Fibroblast of villous mesenchyme (primary cell): Measurements from ENCODE around the gene RXFP4. TPM values are rescaled to one million over a fixed set of nuclear protein-coding genes. Genes with fewer than 3 reads are reported as not detected.
"Not testable (repeated sequence)": the region's sequence is repeated elsewhere in the genome, so short reads cannot be mapped to it uniquely, and the experiment has no call there.

Source experiments
- DNase-seq: peaks from one replicate; pipeline ENCODE4 v3.0.0-alpha.2; 2010; ENCODE audit warnings: low read depth
- H3K4me3 ChIP-seq: 2 replicates; pipeline ENCODE4 v1.5.1; 2011; ENCODE audit warnings: low read depth, mild to moderate bottlenecking, low read length
- total RNA-seq: library from RNA; depleted of rRNA; stranded (reverse); fragments of >200 nt; gene quantifications from 2 replicates; pipeline ENCODE4 v1.2.3, GENCODE V29; 2012
- TF ChIP-seq, protein P1 (sequence below): IDR thresholded peaks from 2 replicates; pipeline ENCODE4 v1.5.1; 2012; ENCODE audit warnings: low read depth, mild to moderate bottlenecking, low read length; ENCODE audit not compliant: insufficient read depth

RXFP4 gene
- total RNA-seq, 1 donor: not detected

DNA sequence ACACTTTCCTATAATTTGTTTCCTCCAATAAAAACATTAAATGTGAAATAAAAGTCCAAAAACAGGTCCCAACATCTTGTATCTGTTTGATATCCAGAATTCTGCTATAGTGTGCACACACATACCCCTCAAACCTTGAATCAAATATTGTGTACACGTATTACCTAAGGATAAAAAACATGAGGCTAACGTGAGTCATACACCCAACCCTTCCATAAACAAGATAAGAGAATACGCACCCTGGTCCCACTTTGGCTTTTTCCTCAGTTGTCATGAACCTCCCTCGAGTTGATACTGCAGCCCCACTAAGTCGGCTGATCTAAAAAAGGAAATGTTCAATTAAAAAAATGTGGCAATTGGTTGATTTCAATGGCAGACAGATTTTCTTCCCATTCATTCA lies 12.4 kb upstream of the RXFP4 start:
- H3K4me3 ChIP-seq: no peak overlapping the region
- DNase-seq: peak; percentile 46
- TF ChIP-seq, protein P1, sequence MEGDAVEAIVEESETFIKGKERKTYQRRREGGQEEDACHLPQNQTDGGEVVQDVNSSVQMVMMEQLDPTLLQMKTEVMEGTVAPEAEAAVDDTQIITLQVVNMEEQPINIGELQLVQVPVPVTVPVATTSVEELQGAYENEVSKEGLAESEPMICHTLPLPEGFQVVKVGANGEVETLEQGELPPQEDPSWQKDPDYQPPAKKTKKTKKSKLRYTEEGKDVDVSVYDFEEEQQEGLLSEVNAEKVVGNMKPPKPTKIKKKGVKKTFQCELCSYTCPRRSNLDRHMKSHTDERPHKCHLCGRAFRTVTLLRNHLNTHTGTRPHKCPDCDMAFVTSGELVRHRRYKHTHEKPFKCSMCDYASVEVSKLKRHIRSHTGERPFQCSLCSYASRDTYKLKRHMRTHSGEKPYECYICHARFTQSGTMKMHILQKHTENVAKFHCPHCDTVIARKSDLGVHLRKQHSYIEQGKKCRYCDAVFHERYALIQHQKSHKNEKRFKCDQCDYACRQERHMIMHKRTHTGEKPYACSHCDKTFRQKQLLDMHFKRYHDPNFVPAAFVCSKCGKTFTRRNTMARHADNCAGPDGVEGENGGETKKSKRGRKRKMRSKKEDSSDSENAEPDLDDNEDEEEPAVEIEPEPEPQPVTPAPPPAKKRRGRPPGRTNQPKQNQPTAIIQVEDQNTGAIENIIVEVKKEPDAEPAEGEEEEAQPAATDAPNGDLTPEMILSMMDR: no peak

DNA sequence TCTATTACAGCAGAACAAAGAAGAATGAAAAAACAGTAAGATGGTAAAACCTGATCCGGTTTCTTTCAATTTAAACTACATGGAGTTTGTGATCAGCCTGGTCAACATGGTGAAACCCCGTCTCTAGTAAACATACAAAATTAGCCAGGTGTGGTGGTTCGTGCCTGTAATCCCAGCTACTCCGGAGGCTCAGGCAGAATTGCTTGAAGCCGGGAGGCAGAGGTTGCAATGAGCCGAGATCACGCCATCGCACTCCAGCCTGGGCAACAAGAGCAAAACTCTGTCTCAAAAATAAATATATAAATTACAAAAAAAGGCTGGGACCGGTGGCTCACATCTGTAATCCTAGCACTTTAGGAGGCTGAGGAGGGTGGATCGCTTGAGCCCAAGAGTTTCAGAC lies 10.7 kb upstream of the RXFP4 start:
- not testable (repeated sequence) for DNase-seq
- H3K4me3 ChIP-seq: peak overlapping the region; percentile 35

DNA sequence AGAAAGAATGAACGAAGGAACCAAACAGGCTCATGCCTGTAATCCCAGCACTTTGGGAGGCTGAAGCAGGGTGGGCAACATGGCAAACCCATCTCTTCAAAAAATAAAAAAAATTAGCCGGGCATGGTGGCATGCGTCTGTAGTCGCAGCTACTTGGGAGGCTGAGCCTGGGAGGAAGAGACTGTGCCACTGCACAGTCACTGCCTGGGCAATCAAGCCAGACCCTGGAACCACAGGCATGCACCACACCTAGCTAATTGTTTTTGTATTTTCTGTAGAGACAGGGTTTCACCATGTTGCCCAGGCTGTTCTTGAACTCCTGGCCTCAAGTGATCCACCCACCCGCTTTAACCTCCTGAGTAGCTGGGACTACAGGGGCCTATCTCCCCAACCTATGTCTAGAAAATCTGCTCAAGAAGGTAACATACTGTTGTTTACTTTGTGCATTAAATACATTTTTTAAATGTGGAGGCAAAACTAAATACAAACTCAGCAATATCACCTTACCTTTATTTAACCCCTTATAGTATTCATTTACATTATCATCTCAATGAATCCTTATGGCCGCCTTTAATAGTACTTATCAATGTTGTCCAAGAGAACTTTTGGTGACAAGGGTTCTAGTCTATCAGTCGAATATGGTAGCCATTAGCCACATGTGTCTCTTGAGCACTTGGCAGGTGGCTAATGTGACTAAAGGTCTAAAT lies 10.0 kb upstream of the RXFP4 start:
- peak; percentile 7 for DNase-seq
- H3K4me3 ChIP-seq: peak overlapping the region; percentile 35
- TF ChIP-seq, protein P1: no peak

DNA sequence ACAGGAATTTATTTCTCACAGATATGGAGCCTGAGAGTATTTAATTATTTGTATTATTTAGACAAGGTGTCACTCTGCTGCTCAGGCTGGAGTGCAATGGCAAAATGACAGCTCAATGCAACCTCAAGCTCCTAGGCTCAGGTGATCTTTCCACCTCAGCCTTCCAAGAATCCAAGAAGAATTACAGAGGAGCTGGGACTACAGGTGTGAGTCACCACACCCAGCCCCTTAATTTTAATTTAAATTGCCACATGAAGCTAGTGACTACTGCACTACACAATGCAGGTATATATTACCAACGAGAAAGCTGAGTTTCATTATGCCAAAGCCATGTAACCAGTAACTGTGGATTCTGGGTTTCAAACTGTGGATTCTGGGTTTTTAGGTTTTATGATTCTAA lies 9.4 kb upstream of the RXFP4 start:
- peak overlapping the region; percentile 35 for H3K4me3 ChIP-seq
- DNase-seq: no peak
- TF ChIP-seq, protein P1: no peak

DNA sequence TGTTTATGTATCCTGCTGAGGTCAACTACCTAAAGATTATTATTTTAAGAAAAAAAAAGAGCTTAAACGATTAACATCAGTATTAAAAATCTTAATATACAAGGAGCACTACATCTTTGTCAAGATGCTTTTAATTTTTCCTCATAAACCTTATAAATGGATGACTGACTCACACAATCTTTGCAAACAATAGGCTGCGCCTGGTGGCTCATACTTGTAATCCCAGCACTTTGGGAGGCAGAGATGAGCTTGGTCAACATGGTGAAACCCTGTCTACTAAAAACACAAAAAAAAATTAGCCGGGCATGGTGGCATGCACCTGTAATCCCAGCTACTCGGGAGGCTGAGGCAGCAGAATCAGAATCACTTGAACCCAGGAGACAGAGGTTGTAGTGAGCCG lies 9.0 kb upstream of the RXFP4 start:
- H3K4me3 ChIP-seq: peak overlapping the region; percentile 93
- TF ChIP-seq, protein P1: no peak
- no peak for DNase-seq

DNA sequence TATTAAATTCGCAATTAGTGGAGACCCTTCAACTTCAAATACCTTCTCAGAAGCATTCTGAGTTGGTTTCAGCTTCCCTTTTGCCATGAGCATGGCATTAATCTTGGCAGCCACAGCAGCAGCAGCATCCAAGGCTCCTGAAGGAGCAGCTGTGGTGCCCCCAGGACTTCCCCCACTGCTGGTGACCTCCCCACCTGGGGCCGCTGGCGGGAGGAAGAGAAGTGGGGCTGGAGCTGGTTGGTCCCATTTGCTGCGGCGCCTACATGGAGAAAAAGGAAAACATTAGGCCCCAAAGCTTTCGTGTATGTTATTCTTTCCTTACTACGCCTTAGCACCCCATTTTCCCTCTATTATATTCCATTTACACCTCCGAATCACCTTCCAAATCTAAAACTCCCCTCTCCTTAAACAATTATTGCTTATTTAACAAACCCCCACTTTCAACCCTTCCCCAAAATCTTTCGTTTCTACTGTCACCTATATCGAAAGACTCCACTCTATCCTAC lies 7.8 kb upstream of the RXFP4 start:
- DNase-seq: peak; percentile 14
- peak overlapping the region; percentile 93 for H3K4me3 ChIP-seq
- TF ChIP-seq, protein P1: no peak

DNA sequence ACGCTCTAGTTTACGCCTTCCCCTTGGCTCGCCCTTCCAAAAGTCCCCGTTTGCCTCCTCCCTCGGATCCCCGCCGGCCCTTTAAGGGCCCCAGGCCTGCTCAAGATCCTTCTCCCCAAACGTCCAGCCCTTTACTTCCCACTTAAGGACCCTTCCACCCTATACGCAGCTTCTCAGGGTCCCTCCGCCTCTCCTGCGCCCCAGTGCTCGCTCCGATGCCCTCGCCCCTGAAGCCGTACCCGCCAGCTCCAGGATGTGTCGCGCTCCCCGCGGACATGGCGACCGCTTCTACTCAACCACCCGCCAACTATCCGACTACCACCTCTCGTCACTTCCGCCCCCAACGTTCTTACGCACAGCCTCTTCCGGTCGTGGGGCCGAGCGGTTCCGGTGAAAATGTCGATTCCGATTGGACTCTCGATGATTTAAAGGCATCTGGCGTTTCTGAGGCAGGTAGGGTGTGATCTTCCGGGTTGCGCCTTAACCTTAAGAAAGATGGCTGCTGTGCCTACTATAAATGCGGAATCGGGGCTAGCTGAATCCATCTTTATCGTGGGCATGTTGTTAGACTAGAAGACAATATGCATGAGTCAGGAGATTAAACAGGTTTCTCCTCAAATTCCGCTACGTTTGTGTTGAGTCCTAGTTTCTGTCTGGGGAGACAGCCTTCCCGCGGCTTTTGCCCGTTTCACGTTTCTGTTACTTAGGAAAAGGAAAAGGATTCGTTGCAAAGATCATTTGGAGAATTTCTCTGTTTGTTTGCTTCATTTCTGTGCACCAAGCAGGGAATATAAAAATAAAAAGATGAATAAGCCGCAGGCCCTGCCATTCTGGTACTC lies 7.1 kb upstream of the RXFP4 start, which contains the start of gene KHDC4:
Gene KHDC4 (minus strand): TSS at position 317 of the 839 bp plus-strand sequence. CDS start 40 bp downstream, at position 277.
- peak within 1 kb of the TSS; percentile 93 for H3K4me3 ChIP-seq
- peak; percentile 99 for DNase-seq
- TF ChIP-seq, protein P1: no peak
